ENCODE measurements around the gene STK4.

STK4 gene

DNA sequence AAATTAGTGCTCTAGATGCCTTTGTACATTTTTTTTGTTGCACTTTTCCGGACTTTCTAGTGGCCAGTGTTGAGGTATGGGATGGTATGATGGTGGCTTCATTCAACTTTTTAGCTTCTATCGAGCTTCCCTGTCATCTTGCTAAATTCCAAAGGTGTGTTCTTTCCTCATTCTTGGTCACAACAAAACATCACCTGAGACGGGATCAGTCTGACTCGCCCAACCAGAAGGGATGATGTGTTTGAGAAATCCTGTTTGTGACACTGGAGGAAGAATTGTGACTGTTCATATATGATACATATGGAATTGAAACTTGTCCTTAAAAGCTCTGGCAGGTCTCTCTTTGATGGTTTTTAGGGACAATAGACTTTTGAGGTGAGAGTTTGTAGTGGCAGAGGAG, 100.8 kb downstream of the STK4 start:
- TF ChIP-seq SPI1 (IDR thresholded peaks at IDR 0.05; ENCODE audit: borderline replicate concordance, low read depth), result no peak
- TF ChIP-seq, protein P1, sequence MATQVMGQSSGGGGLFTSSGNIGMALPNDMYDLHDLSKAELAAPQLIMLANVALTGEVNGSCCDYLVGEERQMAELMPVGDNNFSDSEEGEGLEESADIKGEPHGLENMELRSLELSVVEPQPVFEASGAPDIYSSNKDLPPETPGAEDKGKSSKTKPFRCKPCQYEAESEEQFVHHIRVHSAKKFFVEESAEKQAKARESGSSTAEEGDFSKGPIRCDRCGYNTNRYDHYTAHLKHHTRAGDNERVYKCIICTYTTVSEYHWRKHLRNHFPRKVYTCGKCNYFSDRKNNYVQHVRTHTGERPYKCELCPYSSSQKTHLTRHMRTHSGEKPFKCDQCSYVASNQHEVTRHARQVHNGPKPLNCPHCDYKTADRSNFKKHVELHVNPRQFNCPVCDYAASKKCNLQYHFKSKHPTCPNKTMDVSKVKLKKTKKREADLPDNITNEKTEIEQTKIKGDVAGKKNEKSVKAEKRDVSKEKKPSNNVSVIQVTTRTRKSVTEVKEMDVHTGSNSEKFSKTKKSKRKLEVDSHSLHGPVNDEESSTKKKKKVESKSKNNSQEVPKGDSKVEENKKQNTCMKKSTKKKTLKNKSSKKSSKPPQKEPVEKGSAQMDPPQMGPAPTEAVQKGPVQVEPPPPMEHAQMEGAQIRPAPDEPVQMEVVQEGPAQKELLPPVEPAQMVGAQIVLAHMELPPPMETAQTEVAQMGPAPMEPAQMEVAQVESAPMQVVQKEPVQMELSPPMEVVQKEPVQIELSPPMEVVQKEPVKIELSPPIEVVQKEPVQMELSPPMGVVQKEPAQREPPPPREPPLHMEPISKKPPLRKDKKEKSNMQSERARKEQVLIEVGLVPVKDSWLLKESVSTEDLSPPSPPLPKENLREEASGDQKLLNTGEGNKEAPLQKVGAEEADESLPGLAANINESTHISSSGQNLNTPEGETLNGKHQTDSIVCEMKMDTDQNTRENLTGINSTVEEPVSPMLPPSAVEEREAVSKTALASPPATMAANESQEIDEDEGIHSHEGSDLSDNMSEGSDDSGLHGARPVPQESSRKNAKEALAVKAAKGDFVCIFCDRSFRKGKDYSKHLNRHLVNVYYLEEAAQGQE (IDR thresholded peaks at IDR 0.05; ENCODE audit: insufficient replicate concordance, low read depth), result no peak
- TF ChIP-seq GABPA (IDR thresholded peaks at IDR 0.05; ENCODE audit: low read depth), result no peak
- TF ChIP-seq CTCF (IDR thresholded peaks at IDR 0.05; ENCODE audit: insufficient read depth, low read length), result no peak
- no peak for TF ChIP-seq POLR2AphosphoS5 (IDR thresholded peaks at IDR 0.05; ENCODE audit: low read depth)
- Histone ChIP-seq H3K4me3 (replicated peaks; ENCODE audit: insufficient read depth, low read length) (no peak overlapping the region), H3K27ac (replicated peaks) (no peak overlapping the region), H3K27me3 (ENCODE audit: insufficient read depth, poor library complexity, severe bottlenecking) (no peaks in the 10 kb centered on the region)
- no peak for DNase-seq (ENCODE audit: low read depth in 1 of 2, low spot score in 1 of 2)

DNA sequence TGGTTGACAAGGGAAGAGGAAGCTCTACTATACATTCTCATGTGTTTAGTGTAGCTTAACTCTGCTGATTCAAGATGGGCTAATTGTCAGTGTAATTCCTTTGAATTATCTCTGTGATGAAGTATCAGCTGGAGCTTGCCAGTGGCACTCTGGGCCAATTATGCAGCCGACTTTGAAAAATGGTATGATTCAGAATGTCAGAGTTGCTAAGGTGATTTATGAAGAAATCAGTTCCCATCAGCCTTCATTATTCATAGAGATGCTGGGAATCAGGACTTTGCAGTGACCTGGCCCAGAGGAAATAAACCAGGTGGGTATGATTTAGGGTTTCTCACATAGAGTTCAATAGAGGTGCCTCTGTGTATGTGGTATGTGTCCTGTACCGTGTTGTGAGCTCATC, 101.2 kb downstream of the STK4 start:
- Histone ChIP-seq H3K27me3 (ENCODE audit: insufficient read depth, poor library complexity, severe bottlenecking) (no peaks in the 10 kb centered on the region), H3K27ac (replicated peaks) (no peak overlapping the region), H3K4me3 (replicated peaks; ENCODE audit: insufficient read depth, low read length) (no peak overlapping the region)
- TF ChIP-seq SPI1 (IDR thresholded peaks at IDR 0.05; ENCODE audit: borderline replicate concordance, low read depth) (no peak), GABPA (IDR thresholded peaks at IDR 0.05; ENCODE audit: low read depth) (no peak), CTCF (IDR thresholded peaks at IDR 0.05; ENCODE audit: insufficient read depth, low read length) (no peak), POLR2AphosphoS5 (IDR thresholded peaks at IDR 0.05; ENCODE audit: low read depth) (no peak)
- TF ChIP-seq, protein P1 (IDR thresholded peaks at IDR 0.05; ENCODE audit: insufficient replicate concordance, low read depth), result no peak
- DNase-seq (ENCODE audit: low read depth in 1 of 2, low spot score in 1 of 2), result no peak

GRCh38 chr20:45069261-45069660, 102.9 kb downstream of the STK4 start:
- DNase-seq (ENCODE audit: low read depth in 1 of 2, low spot score in 1 of 2), result no peak
- Histone ChIP-seq H3K4me3 (replicated peaks; ENCODE audit: insufficient read depth, low read length) (no peak overlapping the region), H3K27me3 (ENCODE audit: insufficient read depth, poor library complexity, severe bottlenecking) (no peaks in the 10 kb centered on the region), H3K27ac (replicated peaks) (no peak overlapping the region)
- TF ChIP-seq POLR2AphosphoS5 (IDR thresholded peaks at IDR 0.05; ENCODE audit: low read depth) (no peak), SPI1 (IDR thresholded peaks at IDR 0.05; ENCODE audit: borderline replicate concordance, low read depth) (no peak), CTCF (IDR thresholded peaks at IDR 0.05; ENCODE audit: insufficient read depth, low read length) (no peak), GABPA (IDR thresholded peaks at IDR 0.05; ENCODE audit: low read depth) (no peak)
- TF ChIP-seq, protein P1 (IDR thresholded peaks at IDR 0.05; ENCODE audit: insufficient replicate concordance, low read depth), result no peak

All from HL-60 (cell line).